Neural cell (in vitro differentiated cells): ENCODE data around the gene PIGK. TPM values are rescaled to one million over a fixed set of nuclear protein-coding genes. Genes with fewer than 3 reads are reported as not detected.

ENCODE experiments used
- H2AFZ ChIP-seq: fragments of 200-600, 300-800 bp; sonication (generic), shearing (Covaris generic); 2 replicates; pipeline ENCODE4 v1.6.0; 2014; ENCODE audit warnings: low read depth, mild to moderate bottlenecking, antibody characterized with exemption, low read length, moderate library complexity
- H3F3A ChIP-seq: fragments of 200-600 bp; shearing (Covaris generic); 2 replicates; pipeline ENCODE4 v1.6.1; 2016; ENCODE audit warnings: mild to moderate bottlenecking, moderate library complexity, mixed read lengths, antibody characterized with exemption, low read length; ENCODE audit not compliant: insufficient read depth, poor library complexity, severe bottlenecking
- H3K27ac ChIP-seq: fragments of 200-600, 300-800 bp; sonication (generic), shearing (Covaris generic); 2 replicates; pipeline ENCODE4 v1.5.1; 2014; ENCODE audit warnings: mild to moderate bottlenecking, low read length, moderate library complexity
- H3K27me3 ChIP-seq: fragments of 300-800, 200-600 bp; sonication (generic), shearing (Covaris generic); 2 replicates; pipeline ENCODE4 v1.6.0; 2014; ENCODE audit warnings: mild to moderate bottlenecking, low read depth, low read length, moderate library complexity; ENCODE audit not compliant: insufficient read depth
- H3K36me3 ChIP-seq: fragments of 300-800, 200-600 bp; sonication (generic), shearing (Covaris generic); 2 replicates; pipeline ENCODE4 v1.5.1; 2014; ENCODE audit warnings: mild to moderate bottlenecking, antibody characterized with exemption, low read length, moderate library complexity; ENCODE audit not compliant: insufficient read depth
- H3K4me2 ChIP-seq: fragments of 300-800, 200-600 bp; sonication (generic), shearing (Covaris generic); 2 replicates; pipeline ENCODE4 v1.6.0; 2014; ENCODE audit warnings: mild to moderate bottlenecking, low read length
- H3K4me3 ChIP-seq: fragments of 300-800, 200-600 bp; sonication (generic), shearing (Covaris generic); 2 replicates; pipeline ENCODE4 v1.5.1; 2014; ENCODE audit warnings: mild to moderate bottlenecking, low read length, moderate library complexity
- H3K79me2 ChIP-seq: fragments of 200-600 bp; shearing (Covaris generic); replicated peaks from 2 replicates; pipeline ENCODE4 v1.6.0; 2014; ENCODE audit warnings: mild to moderate bottlenecking, low read length, moderate library complexity; ENCODE audit not compliant: insufficient read depth
- H3K9ac ChIP-seq: fragments of 300-800, 200-600 bp; sonication (generic), shearing (Covaris generic); 2 replicates; pipeline ENCODE4 v1.6.1; 2016; ENCODE audit warnings: mild to moderate bottlenecking, low read length, mixed read lengths
- H3K9me2 ChIP-seq: fragments of 200-600 bp; shearing (Covaris generic); 2 replicates; pipeline ENCODE4 v1.6.1; 2016; ENCODE audit warnings: mild to moderate bottlenecking, low read length, mixed read lengths; ENCODE audit not compliant: insufficient read depth
- H3K9me3 ChIP-seq: fragments of 200-600, 300-800 bp; sonication (generic), shearing (Covaris generic); 2 replicates; pipeline ENCODE4 v1.6.1; 2016; ENCODE audit warnings: mild to moderate bottlenecking, mixed run types, low read length, moderate library complexity, mixed read lengths
- H4K20me1 ChIP-seq: fragments of 200-600 bp; shearing (Covaris generic); 2 replicates; pipeline ENCODE4 v1.6.1; 2016; ENCODE audit warnings: mild to moderate bottlenecking, mixed run types; ENCODE audit not compliant: insufficient read depth
- CTCF ChIP-seq: fragments of 450-650 bp; IDR thresholded peaks from 2 replicates; pipeline ENCODE4 v1.5.1; 2014; ENCODE audit warnings: antibody characterized with exemption, mild to moderate bottlenecking, moderate library complexity; ENCODE audit not compliant: poor library complexity, severe bottlenecking
- EP300 ChIP-seq: fragments of 450-650 bp; conservative IDR thresholded peaks from 2 replicates; pipeline ENCODE4 v1.6.1; 2014; ENCODE audit warnings: antibody characterized with exemption, mild to moderate bottlenecking, moderate library complexity; ENCODE audit not compliant: poor library complexity, severe bottlenecking
- EZH2 ChIP-seq: fragments of 200-600, 300-800 bp; shearing (Covaris generic), sonication (generic); IDR thresholded peaks from 2 replicates; pipeline ENCODE4 v1.6.1; 2014; ENCODE audit warnings: antibody characterized with exemption, low read length, borderline replicate concordance, mild to moderate bottlenecking; ENCODE audit not compliant: insufficient read depth, poor library complexity, severe bottlenecking
- MXI1 ChIP-seq: fragments of 450-650 bp; conservative IDR thresholded peaks from 2 replicates; pipeline ENCODE4 v1.6.1; 2014; ENCODE audit warnings: antibody characterized with exemption, mild to moderate bottlenecking; ENCODE audit not compliant: poor library complexity, severe bottlenecking
- POLR2AphosphoS5 ChIP-seq: IDR thresholded peaks from 2 replicates; pipeline ENCODE4 v1.6.1; 2012
- RAD21 ChIP-seq: fragments of 450-650 bp; conservative IDR thresholded peaks from 2 replicates; pipeline ENCODE4 v1.6.1; 2014; ENCODE audit warnings: antibody characterized with exemption, mild to moderate bottlenecking, moderate library complexity
- REST ChIP-seq: IDR thresholded peaks from 2 replicates; pipeline ENCODE4 v1.6.1; 2012; ENCODE audit warnings: borderline replicate concordance
- SMC3 ChIP-seq: fragments of 450-650 bp; conservative IDR thresholded peaks from 2 replicates; pipeline ENCODE4 v1.6.1; 2014; ENCODE audit warnings: antibody characterized with exemption, mild to moderate bottlenecking, moderate library complexity; ENCODE audit not compliant: poor library complexity
- TAF1 ChIP-seq: IDR thresholded peaks from 2 replicates; pipeline ENCODE4 v1.6.1; 2012; ENCODE audit warnings: low read depth
- polyA plus RNA-seq: library from polyadenylated mRNA; depleted of rRNA; stranded (reverse); fragments of >200 nt; gene quantifications from 2 replicates; pipeline ENCODE4 v1.2.3, GENCODE V29; 2014

PIGK gene
- polyA plus RNA-seq, 1 donor from 2014 or later = 24.3 TPM

- H3K9me3 ChIP-seq = no peaks in the 10 kb centered on the region
- no peak overlapping the region for H3K4me3 ChIP-seq
- peaks cover 5% of the 10 kb centered on the region for H3K36me3 ChIP-seq
- H3F3A ChIP-seq = no peaks in the 10 kb centered on the region
- no peak overlapping the region for H3K4me2 ChIP-seq
- H3K79me2 ChIP-seq = no peaks in the 10 kb centered on the region
- H3K27me3 ChIP-seq = no peaks in the 10 kb centered on the region
- TF ChIP-seq EZH2 = no peak
- no peak for TF ChIP-seq TAF1
- TF ChIP-seq POLR2AphosphoS5 = no peak
- TF ChIP-seq MXI1 = no peak
- no peak for TF ChIP-seq CTCF
- TF ChIP-seq REST = no peak
- H2AFZ ChIP-seq = no peak overlapping the region
- no peak overlapping the region for H3K27ac ChIP-seq
- H3K9ac ChIP-seq = no peak overlapping the region
- no peaks in the 10 kb centered on the region for H3K9me2 ChIP-seq
- no peaks in the 10 kb centered on the region for H4K20me1 ChIP-seq
These were observed 153.4 kb downstream of the PIGK start for GRCh38 chr1:77065693-77066342.

- Histone ChIP-seq H4K20me1 (no peaks in the 10 kb centered on the region), H3K4me2 (no peak overlapping the region), H3K27ac (no peak overlapping the region), H3K4me3 (no peak overlapping the region), H3K9me2 (no peaks in the 10 kb centered on the region), H3F3A (no peaks in the 10 kb centered on the region), H3K36me3 (peaks cover 5% of the 10 kb centered on the region), H3K27me3 (no peaks in the 10 kb centered on the region), H3K9me3 (no peaks in the 10 kb centered on the region), H2AFZ (no peak overlapping the region), H3K9ac (no peak overlapping the region), H3K79me2 (no peaks in the 10 kb centered on the region)
- TF ChIP-seq MXI1 (no peak), TAF1 (no peak), CTCF (no peak), RAD21 (no peak), SMC3 (no peak), REST (no peak), POLR2AphosphoS5 (no peak), EZH2 (no peak), EP300 (no peak)
These were observed 155.0 kb downstream of the PIGK start for GRCh38 chr1:77064246-77064645.
